ENCODE results near the gene UBA7.

UBA7 gene

DNA sequence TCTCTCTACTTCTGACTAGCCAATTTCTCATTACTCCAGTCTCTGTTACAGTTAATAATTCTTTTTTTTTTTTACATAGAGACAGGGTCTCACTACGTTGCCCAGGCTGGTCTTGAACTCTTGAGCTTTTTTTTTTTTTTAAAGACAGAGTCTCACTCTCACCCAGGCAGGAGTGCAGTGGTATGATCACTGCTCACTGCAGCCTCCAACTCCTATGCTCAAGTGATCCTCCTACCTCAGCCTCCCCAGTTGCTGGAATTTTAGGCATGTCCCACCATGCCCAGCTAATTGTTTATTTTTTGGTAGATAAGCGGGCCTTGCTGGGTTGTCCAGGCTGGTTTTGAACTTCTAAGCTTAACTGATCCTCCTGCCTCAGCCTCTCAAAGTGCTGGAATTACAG, 41.0 kb downstream of the UBA7 start:
- no peaks in the 10 kb centered on the region for H3K27me3 ChIP-seq (ENCODE audit: insufficient read depth, low read depth, severe bottlenecking)
- H3K27ac ChIP-seq = no peak overlapping the region
- H3K4me3 ChIP-seq (ENCODE audit: low read depth, low read length) = no peak overlapping the region
- DNase-seq = no peak
- TF ChIP-seq, protein P1, sequence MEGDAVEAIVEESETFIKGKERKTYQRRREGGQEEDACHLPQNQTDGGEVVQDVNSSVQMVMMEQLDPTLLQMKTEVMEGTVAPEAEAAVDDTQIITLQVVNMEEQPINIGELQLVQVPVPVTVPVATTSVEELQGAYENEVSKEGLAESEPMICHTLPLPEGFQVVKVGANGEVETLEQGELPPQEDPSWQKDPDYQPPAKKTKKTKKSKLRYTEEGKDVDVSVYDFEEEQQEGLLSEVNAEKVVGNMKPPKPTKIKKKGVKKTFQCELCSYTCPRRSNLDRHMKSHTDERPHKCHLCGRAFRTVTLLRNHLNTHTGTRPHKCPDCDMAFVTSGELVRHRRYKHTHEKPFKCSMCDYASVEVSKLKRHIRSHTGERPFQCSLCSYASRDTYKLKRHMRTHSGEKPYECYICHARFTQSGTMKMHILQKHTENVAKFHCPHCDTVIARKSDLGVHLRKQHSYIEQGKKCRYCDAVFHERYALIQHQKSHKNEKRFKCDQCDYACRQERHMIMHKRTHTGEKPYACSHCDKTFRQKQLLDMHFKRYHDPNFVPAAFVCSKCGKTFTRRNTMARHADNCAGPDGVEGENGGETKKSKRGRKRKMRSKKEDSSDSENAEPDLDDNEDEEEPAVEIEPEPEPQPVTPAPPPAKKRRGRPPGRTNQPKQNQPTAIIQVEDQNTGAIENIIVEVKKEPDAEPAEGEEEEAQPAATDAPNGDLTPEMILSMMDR (IDR thresholded peaks at IDR 0.05; ENCODE audit: low read depth, low read length) = no peak
- no peaks in the 10 kb centered on the region for H3K9me3 ChIP-seq (ENCODE audit: severe bottlenecking)
- H3K36me3 ChIP-seq = peaks cover 15% of the 10 kb centered on the region

DNA sequence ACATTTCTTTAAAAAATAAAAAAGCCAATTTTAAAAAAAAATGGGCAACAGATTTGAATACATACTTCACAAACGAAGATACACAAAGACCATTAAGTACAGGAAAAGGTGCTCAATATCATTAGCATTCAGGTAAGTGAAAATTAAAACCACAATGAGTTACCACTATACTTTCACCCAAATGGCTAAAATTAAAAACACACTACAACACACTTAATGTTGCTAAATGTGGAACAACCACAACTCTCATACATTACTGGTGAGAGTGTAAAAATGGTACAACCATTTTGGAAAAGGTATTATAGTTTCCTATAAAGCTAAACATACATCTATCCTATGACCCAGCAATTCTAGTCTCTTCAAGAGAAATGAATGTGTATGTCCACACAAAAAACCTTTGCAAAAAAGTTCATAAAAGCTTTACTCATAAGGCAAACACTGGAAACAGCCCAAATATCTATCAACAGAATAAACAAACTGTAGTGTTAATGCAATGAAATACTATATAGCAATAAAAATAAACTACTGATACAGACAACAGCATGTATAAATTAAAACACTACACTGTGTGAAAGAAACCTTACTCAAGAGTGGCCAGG, 42.3 kb downstream of the UBA7 start:
- Histone ChIP-seq H3K36me3 (peaks cover 8% of the 10 kb centered on the region), H3K27me3 (ENCODE audit: insufficient read depth, low read depth, severe bottlenecking) (no peaks in the 10 kb centered on the region), H3K9me3 (ENCODE audit: severe bottlenecking) (no peaks in the 10 kb centered on the region), H3K27ac (no peak overlapping the region), H3K4me3 (ENCODE audit: low read depth, low read length) (no peak overlapping the region)
- no peak for DNase-seq
- TF ChIP-seq, protein P1 (IDR thresholded peaks at IDR 0.05; ENCODE audit: low read depth, low read length) = no peak

DNA sequence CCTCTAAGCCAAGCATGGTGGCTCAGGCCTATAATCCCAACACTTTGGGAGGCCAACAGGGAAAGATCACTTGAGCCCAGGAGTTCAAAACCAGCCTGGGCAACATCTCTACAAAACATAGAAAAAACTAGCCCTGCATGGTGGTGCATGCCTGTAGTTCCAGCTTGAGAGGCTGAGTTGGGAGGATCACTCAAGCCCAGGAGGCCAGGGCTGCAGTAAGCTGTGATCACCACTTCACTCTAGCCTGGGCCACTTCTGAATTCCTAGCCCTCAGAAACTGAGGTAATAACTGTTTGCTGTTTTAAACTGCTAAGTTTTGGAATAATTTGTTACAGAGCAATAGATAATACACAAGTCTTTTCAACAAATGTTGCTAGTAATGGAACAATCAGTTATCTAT, 43.8 kb downstream of the UBA7 start:
- H3K9me3 ChIP-seq (ENCODE audit: severe bottlenecking) = no peaks in the 10 kb centered on the region
- no peaks in the 10 kb centered on the region for H3K27me3 ChIP-seq (ENCODE audit: insufficient read depth, low read depth, severe bottlenecking)
- no peak for DNase-seq
- no peak overlapping the region for H3K4me3 ChIP-seq (ENCODE audit: low read depth, low read length)
- TF ChIP-seq, protein P1 (IDR thresholded peaks at IDR 0.05; ENCODE audit: low read depth, low read length) = no peak
- H3K36me3 ChIP-seq = peaks cover 13% of the 10 kb centered on the region
- H3K27ac ChIP-seq = no peak overlapping the region

DNA sequence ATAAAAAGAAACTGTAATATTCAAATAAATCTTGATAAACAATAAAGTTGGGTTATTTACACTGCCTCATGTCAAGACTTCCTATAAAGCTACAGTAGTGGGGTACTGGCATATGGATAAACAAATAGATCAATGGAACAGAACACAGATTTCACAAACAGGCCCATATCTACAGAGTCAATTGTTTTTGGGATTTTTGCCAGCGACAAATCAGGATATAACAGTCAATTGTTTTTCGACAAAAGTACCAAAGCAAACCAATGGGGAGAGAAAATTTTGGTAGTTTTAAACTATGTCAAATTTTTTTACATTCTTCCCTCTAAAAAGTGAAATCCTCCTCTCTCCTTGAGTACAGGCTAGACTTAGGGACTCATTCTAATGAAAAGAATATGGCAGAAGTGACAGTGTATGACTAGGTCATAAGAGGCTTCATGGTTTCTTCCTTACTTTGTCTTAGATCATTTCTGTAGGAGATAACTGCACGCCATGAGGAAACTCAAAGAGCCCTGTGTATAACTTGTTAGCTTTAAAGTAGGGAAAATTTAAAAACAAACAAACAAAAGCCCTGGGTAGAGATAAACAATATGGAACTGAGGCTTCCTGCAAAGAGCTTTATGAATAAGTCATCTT, 44.4 kb downstream of the UBA7 start:
- no peak overlapping the region for H3K4me3 ChIP-seq (ENCODE audit: low read depth, low read length)
- H3K36me3 ChIP-seq = peaks cover 16% of the 10 kb centered on the region
- no peak overlapping the region for H3K27ac ChIP-seq
- no peaks in the 10 kb centered on the region for H3K9me3 ChIP-seq (ENCODE audit: severe bottlenecking)
- no peak for DNase-seq
- H3K27me3 ChIP-seq (ENCODE audit: insufficient read depth, low read depth, severe bottlenecking) = no peaks in the 10 kb centered on the region
- TF ChIP-seq, protein P1 (IDR thresholded peaks at IDR 0.05; ENCODE audit: low read depth, low read length) = no peak

DNA sequence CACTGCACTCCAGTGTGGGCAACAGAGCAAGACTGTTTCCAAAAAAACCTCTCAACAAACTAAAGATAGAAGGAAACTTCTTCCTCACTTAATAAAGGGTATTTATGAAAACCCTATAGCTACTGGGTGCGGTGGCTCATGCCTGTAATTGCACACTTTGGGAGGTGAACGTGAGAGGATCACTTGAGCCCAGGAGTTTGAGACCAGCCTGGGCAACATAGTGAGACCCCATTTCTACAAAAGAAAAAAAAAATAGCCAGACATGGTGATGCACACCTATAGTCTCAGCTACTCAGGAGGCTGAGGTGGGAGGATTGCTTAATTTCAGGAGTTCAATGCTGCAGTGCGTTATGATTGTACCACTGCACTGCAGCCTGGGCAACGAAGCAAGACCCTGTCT, 49.8 kb downstream of the UBA7 start:
- TF ChIP-seq, protein P1 (IDR thresholded peaks at IDR 0.05; ENCODE audit: low read depth, low read length) = no peak
- peaks cover 8% of the 10 kb centered on the region for H3K36me3 ChIP-seq
- DNase-seq = no peak

DNA sequence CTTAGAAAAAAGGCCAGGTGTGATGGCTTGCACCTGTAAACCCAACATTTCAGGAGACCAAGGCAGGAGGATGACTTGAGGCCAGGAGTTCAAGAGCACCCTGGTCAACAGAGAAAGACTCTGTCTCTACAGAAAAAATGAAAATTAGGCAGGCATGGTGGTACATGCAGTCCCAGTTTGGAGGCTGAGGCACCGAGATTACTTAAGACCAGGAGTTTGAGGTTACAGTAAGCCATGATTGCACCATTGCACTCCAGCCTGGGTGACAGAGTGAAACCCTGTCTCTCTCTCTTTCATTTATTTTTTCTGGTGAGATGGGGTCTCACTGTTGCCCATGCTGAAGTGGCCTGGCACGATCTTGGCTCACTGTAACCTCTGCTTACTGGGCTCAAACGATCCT, 52.1 kb downstream of the UBA7 start:
- no peak overlapping the region for H3K4me3 ChIP-seq (ENCODE audit: low read depth, low read length)
- H3K36me3 ChIP-seq = peaks cover 8% of the 10 kb centered on the region
- no peaks in the 10 kb centered on the region for H3K9me3 ChIP-seq (ENCODE audit: severe bottlenecking)
- no peaks in the 10 kb centered on the region for H3K27me3 ChIP-seq (ENCODE audit: insufficient read depth, low read depth, severe bottlenecking)
- no peak overlapping the region for H3K27ac ChIP-seq
- no peak for DNase-seq
- TF ChIP-seq, protein P1 (IDR thresholded peaks at IDR 0.05; ENCODE audit: low read depth, low read length) = no peak

More for the DNA sequence above, 49.8 kb downstream of the UBA7 start:
- Histone ChIP-seq H3K27ac (no peak overlapping the region), H3K9me3 (ENCODE audit: severe bottlenecking) (no peaks in the 10 kb centered on the region), H3K4me3 (ENCODE audit: low read depth, low read length) (no peak overlapping the region), H3K27me3 (ENCODE audit: insufficient read depth, low read depth, severe bottlenecking) (no peaks in the 10 kb centered on the region)

Measured in WERI-Rb-1 (cell line).